Ectodermal cell (in vitro differentiated cells): ENCODE data around the gene ETDC.

Experiments used
- H3K27ac ChIP-seq: 2 replicates; pipeline ENCODE4 v1.7.0; 2013; ENCODE audit warnings: mild to moderate bottlenecking, low read depth, low read length; ENCODE audit not compliant: insufficient read depth, poor library complexity, severe bottlenecking
- H3K27me3 ChIP-seq: 2 replicates; pipeline ENCODE4 v1.7.0; 2013; ENCODE audit warnings: mild to moderate bottlenecking, low read length; ENCODE audit not compliant: insufficient read depth, control insufficient read depth, poor library complexity, severe bottlenecking
- H3K36me3 ChIP-seq: one replicate; pipeline ENCODE4 v1.7.0; 2013; ENCODE audit warnings: low read length; ENCODE audit not compliant: control insufficient read depth, insufficient read depth
- H3K4me1 ChIP-seq: one replicate; pipeline ENCODE4 v1.7.0; 2013; ENCODE audit warnings: low read length; ENCODE audit not compliant: control insufficient read depth, insufficient read depth
- H3K4me3 ChIP-seq: 2 replicates; pipeline ENCODE4 v1.7.0; 2013; ENCODE audit warnings: low read depth, low read length, control low read depth; ENCODE audit not compliant: insufficient read depth
- H3K9me3 ChIP-seq: 2 replicates; pipeline ENCODE4 v1.7.0; 2013; ENCODE audit warnings: mild to moderate bottlenecking, low read length, moderate library complexity; ENCODE audit not compliant: control insufficient read depth
- WGBS, 2 experiments: methylation state at CpG; one replicate each; pipeline ENCODE4 v1.1.7; 2013; ENCODE audit warnings: missing lambda C conversion rate in 2 of 2; 5-methylcytosine and 5-hydroxymethylcytosine counted together

ETDC gene

GRCh38 chrX:135340831-135341230, 31.6 kb downstream of the ETDC start:
- Histone ChIP-seq H3K27ac (no peak overlapping the region), H3K27me3 (no peaks in the 10 kb centered on the region), H3K9me3 (no peaks in the 10 kb centered on the region), H3K4me1 (peaks cover 4% of the 10 kb centered on the region), H3K4me3 (no peak overlapping the region), H3K36me3 (no peaks in the 10 kb centered on the region)
- 95 to 97% methylated on average over 1 to 2 of the region's 2 CpGs for WGBS, 2 experiments

- Histone ChIP-seq H3K27me3 (no peaks in the 10 kb centered on the region), H3K4me3 (peak overlapping the region; percentile 64), H3K27ac (no peak overlapping the region), H3K4me1 (peaks cover 4% of the 10 kb centered on the region), H3K9me3 (no peaks in the 10 kb centered on the region), H3K36me3 (peaks cover 4% of the 10 kb centered on the region)
- WGBS, 2 experiments = 16 to 29% methylated on average over 15 to 16 of the region's 18 CpGs
Observed at GRCh38 chrX:135345107-135345589, 35.9 kb downstream of the ETDC start.

- H3K27me3 ChIP-seq = no peaks in the 10 kb centered on the region
- H3K4me1 ChIP-seq = peaks cover 4% of the 10 kb centered on the region
- peaks cover 7% of the 10 kb centered on the region for H3K36me3 ChIP-seq
- no peak overlapping the region for H3K27ac ChIP-seq
- WGBS, 2 experiments = 84 to 87% methylated on average over 6 of the region's 6 CpGs
- H3K9me3 ChIP-seq = no peaks in the 10 kb centered on the region
- no peak overlapping the region for H3K4me3 ChIP-seq
Observed at GRCh38 chrX:135346975-135347374, 37.7 kb downstream of the ETDC start.

GRCh38 chrX:135347381-135348016, 38.2 kb downstream of the ETDC start:
- H3K36me3 ChIP-seq = peaks cover 7% of the 10 kb centered on the region

GRCh38 chrX:135354288-135354687, 45.0 kb downstream of the ETDC start:
- H3K4me1 ChIP-seq = no peaks in the 10 kb centered on the region
- H3K4me3 ChIP-seq = no peak overlapping the region
- H3K27ac ChIP-seq = no peak overlapping the region
- H3K27me3 ChIP-seq = no peaks in the 10 kb centered on the region
- H3K36me3 ChIP-seq = peaks cover 4% of the 10 kb centered on the region
- H3K9me3 ChIP-seq = no peaks in the 10 kb centered on the region

More at GRCh38 chrX:135347381-135348016, 38.2 kb downstream of the ETDC start:
- no peak overlapping the region for H3K4me3 ChIP-seq
- H3K4me1 ChIP-seq = peaks cover under 1% of the 10 kb centered on the region
- no peak overlapping the region for H3K27ac ChIP-seq
- H3K9me3 ChIP-seq = no peaks in the 10 kb centered on the region
- H3K27me3 ChIP-seq = no peaks in the 10 kb centered on the region
